Right lung (tissue), 10 donors: Measurements from ENCODE around the gene TRAPPC12. TPM values are rescaled to one million over a fixed set of nuclear protein-coding genes. Genes with fewer than 3 reads are reported as not detected.
"Not testable (repeated sequence)": the region's sequence is repeated elsewhere in the genome, so short reads cannot be mapped to it uniquely, and the experiment has no call there.

Experiments used
- DNase-seq, 2 donors: peaks; one replicate each; pipeline ENCODE4 v3.0.0-alpha.2; 2013
- long read RNA-seq, 8 donors: transcript quantifications; one replicate each; lab custom pipeline, GENCODE V29; 2026
- polyA plus RNA-seq, 5 donors: library from polyadenylated mRNA; unstranded; fragments of 120-200 nt; gene quantifications; one replicate each; pipeline versions ENCODE4 v1.2.1 to v1.2.3, GENCODE V29; 2013; ENCODE audit warnings: inconsistent platforms in 1 of 5, low replicate concordance in 1 of 5; ENCODE audit not compliant: insufficient read length in 5 of 5, insufficient read depth in 1 of 5

TRAPPC12 gene
- polyA plus RNA-seq, result 100 to 1,000 TPM in 2 of 5 donors, 10 to 100 TPM in 3; 77.5 to 108 (median 93.3) TPM
- long read RNA-seq, donor 1, transcript TRAPPC12-220 (2 exons, 1,538 nt), result major isoform, 11 of 161 reads
- long read RNA-seq, donor 1, transcript TRAPPC12-201 (12 exons, 2,508 nt), result major isoform, 11 of 161 reads
- long read RNA-seq, donor 1, transcript TRAPPC12-222 (2 exons, 567 nt), result minor isoform, 6 of 161 reads
- long read RNA-seq, donor 1, partial matches to known transcripts, result 132 of 161 reads
- long read RNA-seq, donor 1, other reads (novel, unspliced or antisense), result 0 of 161 reads
- long read RNA-seq, donor 2, transcript TRAPPC12-201 (12 exons, 2,508 nt), result major isoform, 7 of 12 reads
- long read RNA-seq, donor 2, partial matches to known transcripts, result 0 of 12 reads
- long read RNA-seq, donor 2, other reads (novel, unspliced or antisense), result 0 of 12 reads
- long read RNA-seq, donor 3, partial matches to known transcripts, result 0 of 20 reads
- long read RNA-seq, donor 3, other reads (novel, unspliced or antisense), result 10 of 20 reads
- long read RNA-seq, donor 4, transcript TRAPPC12-220 (2 exons, 1,538 nt), result major isoform, 8 of 10 reads
- long read RNA-seq, donor 4, partial matches to known transcripts, result 0 of 10 reads
- long read RNA-seq, donor 4, other reads (novel, unspliced or antisense), result 0 of 10 reads
- long read RNA-seq, donor 5, transcript TRAPPC12-222 (2 exons, 567 nt), result minor isoform, 6 of 29 reads
- long read RNA-seq, donor 5, transcript TRAPPC12-220 (2 exons, 1,538 nt), result major isoform, 16 of 29 reads
- long read RNA-seq, donor 5, transcript TRAPPC12-201 (12 exons, 2,508 nt), result minor isoform, 7 of 29 reads
- long read RNA-seq, donor 5, partial matches to known transcripts, result 0 of 29 reads
- long read RNA-seq, donor 5, other reads (novel, unspliced or antisense), result 0 of 29 reads
- long read RNA-seq, donor 6, transcript TRAPPC12-201 (12 exons, 2,508 nt), result major isoform, 8 of 13 reads
- long read RNA-seq, donor 6, partial matches to known transcripts, result 0 of 13 reads
- long read RNA-seq, donor 6, other reads (novel, unspliced or antisense), result 0 of 13 reads
- long read RNA-seq, donor 7, partial matches to known transcripts, result 0 of 11 reads
- long read RNA-seq, donor 7, other reads (novel, unspliced or antisense), result 0 of 11 reads
- long read RNA-seq, donor 8, transcript TRAPPC12-201 (12 exons, 2,508 nt), result major isoform, 6 of 13 reads
- long read RNA-seq, donor 8, partial matches to known transcripts, result 0 of 13 reads
- long read RNA-seq, donor 8, other reads (novel, unspliced or antisense), result 0 of 13 reads

DNA sequence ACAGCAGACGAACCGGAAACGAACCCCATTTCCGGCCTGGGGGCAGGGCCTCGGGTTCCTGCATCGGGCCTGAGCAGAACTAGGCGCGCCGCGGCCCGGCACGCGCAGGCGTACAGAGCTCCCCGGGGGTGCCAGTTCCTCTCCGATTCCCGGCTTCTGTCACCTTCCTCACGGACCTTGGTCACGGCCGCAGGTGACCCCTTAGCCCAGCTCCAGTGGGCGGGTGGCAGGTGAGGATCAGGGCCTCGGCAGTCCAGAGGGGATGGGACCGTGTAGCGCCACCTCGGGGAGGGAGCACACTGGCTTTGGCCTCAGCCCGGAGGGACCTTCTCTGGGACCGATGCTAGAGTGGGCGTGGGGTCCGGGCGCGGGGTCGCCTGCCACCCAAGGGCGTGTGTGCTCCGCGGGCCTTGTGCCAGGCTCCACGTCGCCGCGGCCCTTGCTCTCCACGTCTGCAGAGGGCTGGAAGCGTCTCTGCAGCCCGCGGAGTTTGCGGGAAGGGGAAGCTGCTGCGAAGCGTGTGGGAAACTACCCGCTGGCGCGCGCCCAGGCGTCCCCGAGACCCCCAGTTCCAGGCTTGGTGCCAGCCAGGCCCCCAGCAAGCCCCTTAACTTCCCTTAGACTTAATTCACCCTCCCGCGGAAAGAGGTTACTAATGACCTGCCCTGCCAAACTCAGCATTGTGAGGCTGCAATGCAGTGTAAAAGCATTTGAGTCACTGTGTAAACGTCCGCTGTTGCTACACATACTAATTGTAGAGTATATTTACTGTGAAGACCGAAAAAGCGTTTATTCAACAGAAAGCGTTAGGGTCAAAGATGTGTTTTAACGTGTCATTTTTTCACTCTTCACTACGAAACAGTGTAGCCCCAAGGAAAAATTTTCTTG is at the start of gene TRAPPC12:
TRAPPC12 (plus strand) TSS at position 48 of the 888 bp plus-strand sequence. CDS start 7,930 bp downstream, outside the sequence.
- DNase-seq, result peak; percentile 85 to 89

DNA sequence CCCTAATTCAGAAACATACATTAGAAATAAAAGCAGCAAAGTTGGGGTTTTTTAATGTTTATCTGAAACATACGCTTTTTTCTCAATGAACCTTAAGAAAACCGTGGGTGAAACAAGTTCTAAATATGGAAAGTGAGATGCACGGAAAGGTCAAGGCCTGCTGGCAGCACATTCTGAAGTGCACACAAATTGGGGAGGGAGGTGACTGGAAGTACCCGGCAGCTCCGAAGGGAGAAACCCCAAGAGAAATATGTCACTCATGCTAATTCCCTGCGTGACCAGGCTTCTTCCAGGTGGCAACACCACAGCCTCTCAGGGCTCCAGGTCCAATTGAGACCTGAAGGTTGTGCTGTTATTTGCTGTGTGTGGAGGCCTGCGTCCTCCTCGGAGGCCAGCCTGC is 47.4 kb upstream of the TRAPPC12 start:
- DNase-seq, result no peak

DNA sequence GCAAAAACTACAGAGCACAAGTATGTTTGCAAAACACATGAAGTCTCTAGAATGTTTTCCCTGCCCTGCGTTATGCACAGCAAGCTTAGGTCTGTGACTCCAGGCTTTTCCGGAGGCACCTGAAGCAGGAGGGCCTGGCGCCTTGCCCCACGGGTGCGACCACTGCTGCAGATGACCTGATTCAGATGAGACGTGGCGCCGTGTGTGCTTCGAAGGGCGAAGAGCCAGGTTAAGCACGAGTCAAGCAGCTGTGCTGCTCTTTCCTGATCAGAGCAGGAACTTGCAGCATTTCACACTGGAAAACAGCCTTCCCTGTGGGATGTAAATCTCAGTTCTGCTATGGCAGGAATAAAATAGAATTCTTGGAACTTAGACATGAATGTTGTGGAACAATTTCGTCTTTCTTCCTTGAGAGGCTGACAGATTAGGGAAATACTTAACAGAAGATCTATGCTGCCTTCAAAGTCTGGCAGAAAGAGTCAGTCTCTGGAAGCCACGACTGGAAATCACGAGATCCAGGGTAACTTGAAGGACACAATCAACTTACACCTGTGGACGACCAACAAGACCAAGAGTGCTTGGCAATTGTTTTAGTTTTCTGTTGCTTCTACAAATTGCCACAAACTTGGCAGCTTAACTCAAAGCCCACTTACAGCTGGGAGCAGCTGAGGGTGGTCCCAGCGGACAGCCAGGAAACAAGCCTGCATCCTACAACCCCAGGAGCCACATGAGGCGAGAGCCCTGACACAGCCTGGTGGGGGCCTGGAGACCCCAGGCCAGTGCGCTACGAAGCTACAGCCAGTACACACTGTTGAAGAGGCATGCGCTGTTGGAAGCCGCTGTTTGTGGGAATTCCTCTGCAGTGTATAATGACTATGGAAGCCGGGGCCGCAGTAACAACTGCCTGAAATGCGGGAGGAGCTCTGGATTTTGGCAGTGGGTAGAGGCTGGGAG is 44.8 kb upstream of the TRAPPC12 start:
- no peak for DNase-seq

DNA sequence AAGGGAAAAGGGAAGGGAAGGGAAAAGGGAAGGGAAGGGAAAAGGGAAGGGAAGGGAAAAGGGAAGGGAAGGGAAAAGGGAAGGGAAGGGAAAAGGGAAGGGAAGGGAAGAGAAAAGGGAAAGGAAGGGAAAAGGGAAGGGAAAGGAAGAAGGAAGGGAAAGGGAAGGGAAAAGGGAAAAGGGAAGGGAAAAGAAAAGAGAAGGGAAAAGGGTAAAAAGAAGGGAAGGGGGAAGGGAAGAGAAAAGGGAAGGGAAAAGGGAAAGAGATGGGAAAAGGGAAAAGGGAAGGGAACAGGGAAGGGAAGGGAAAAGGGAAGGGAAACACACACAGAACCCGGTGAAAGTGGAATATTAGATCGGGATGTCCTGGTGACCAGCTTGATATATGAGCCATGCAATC is 42.6 kb upstream of the TRAPPC12 start:
- DNase-seq, result no peak

DNA sequence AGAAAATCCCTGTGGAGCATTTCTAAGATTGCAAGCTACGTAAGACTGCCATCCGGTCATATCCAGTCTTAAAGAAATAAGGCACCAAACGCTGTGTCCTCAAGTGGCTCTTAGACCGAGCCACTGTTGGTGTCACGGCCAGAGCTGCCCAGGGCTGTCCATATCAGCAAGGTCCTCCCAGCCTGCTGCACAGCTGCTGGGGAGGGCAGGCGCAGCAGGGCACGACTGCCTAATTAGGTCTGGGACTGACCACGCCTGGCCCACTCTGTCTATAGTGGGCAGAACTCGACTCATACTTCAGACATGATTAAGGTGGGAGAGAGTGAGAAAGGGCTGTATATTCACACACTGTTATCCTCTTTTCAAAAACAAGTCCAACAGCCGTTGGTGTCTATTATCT is 41.2 kb upstream of the TRAPPC12 start:
- DNase-seq, result no peak

DNA sequence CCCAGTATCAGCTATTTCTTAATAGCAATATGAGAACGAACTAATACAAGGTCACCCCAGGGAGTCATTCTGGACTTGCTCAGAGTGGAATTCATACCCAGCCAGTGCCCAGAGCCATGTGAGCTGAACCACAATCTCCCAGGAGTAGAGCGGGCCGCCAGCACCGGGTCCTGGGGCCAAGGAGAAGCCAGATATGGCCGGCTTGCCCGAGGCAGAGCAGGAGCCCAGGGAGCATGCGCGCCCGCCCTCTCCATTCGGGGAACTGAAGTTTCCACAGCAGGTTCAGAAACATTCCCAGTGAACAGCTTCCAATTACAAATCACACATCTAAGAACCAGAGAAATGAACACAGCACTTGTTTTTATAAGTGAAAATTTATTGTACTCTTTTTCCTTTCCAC is 39.4 kb upstream of the TRAPPC12 start:
- no peak for DNase-seq

DNA sequence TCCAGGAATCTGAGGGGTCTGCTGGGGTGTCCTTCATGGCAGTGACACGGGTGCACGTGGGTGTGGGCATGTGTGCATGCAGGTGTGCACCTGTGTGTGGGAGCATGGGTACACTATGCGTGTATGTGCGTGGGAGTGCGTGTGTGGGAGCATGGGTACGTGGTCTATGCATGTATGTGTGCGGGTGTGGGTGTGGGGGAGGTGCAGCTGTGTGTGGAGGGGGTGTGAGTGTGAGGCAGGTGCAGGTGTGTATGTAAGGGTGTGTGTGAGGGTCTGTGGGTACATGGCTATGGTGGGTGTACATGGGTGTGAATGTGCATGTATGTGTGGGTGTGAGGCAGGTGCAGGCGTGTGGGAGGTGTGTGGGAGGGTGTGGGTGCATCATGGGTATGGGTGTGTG is 38.2 kb upstream of the TRAPPC12 start:
- DNase-seq, result no peak

DNA sequence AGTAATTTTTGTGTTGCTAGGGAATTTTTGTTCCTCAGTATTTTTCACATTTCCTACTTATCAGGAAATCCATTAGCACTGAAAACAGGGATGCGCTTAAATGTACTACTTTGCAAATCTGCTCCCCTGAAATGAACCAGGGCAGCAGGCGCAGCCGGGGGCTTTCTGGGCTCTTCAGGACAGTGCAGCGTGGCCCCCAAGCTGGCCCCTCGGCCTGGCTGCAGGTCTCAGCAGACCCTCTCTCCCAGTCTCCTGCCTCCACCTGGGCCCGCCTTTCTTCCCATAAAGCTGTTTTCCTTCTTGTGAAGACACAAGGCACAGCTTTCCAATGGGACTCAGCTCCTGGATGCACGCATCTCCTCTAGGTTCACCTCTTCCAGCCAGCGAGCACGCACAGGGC is 37.2 kb upstream of the TRAPPC12 start:
- no peak for DNase-seq

DNA sequence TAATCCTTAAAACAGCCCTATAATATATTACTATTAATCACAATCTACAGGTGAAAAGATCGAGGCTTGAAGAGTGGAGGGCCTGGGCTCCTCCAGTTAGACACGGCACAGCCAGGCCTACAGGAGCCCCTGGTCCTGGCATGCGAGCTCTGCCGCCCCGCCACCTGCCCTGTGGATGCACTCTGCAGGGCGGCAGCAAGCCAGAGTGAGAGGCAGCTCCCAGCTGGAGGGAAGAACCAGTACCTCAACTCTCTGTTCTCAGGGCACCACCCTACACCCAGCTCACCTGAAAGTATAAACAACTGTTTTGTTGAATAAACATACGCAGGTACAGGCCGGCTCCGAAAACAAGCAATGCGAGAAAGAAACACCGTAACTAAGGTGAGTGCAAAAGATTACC is 36.5 kb upstream of the TRAPPC12 start:
- no peak for DNase-seq

DNA sequence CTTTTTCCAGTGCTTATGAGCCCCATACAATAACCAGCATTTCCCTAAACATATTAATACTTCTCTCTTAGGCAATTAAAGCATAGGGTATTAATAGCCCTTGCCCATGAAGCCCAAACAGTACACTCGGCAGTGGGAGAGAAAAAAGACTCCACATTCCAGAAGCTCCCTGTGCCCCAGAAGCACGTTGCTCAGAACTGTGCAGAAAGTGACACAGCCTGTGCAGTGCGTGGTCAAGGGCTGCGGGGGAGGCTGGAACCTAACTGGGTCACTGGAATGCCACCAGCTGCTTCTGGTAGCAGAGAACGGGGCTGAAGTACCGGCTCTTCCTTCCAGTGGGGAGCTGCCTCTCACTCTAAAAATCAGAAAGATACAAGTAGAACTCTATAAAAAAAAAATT is 34.6 kb upstream of the TRAPPC12 start:
- no peak for DNase-seq

DNA sequence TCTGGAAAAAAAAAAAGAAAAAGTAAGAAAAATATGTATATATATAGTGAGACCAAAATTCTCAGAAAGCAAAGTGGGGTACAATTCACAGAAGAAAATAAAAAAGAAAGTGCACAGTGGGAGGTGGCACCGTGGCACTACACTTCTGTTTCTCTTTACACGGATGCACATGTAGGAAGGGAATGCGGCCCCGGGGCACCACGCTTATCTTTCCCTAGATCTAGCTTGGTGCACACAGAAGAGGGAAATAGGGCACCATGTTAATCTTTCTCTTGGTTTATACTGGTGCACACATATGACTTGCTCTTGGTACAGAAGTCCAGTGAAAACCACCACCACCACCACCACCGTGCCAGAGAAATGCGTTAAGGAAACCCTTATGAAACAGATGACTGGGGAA is 33.9 kb upstream of the TRAPPC12 start:
- no peak for DNase-seq

DNA sequence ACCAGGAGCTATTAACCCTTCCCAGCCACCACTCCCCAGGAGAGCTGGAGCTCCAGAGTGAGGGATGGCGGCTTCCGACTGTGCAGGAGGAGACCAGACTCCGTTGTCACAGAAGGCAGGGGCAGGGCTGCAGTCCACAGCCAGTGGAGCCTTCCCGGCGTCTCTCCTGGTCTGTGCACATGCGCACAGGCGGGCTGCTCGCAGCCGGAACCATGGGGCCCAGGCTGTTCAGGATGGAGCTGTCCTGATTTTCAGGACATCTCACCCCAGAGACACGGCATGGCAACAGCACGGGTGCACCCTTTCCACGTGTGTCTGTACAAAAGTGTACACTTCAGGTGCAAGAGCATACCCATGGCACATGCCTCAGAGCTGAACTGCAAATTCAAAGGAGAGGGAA is 30.7 kb upstream of the TRAPPC12 start:
- no peak for DNase-seq

DNA sequence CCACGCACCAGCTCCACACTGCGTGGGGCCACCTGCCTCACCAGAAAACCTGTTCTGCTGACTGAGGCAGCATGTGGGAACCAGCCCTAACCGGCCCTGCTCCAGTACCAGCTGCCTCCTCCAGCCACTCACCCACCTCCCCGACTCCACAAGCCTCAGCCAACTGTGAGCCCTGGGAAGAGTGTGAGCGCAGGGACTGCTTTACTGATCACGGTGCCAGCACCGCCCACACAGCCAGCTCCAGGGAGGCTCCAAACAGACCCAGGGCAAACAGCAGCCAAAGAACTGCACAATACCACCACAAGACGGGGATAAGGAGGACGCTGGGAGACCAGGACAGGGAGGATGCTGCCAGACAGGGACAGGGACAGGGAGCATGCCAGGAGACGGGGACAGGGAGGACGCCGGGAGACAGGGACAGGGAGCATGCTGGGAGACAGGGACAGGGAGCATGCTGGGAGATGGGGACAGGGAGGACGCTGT is 30.2 kb upstream of the TRAPPC12 start:
- no peak for DNase-seq

DNA sequence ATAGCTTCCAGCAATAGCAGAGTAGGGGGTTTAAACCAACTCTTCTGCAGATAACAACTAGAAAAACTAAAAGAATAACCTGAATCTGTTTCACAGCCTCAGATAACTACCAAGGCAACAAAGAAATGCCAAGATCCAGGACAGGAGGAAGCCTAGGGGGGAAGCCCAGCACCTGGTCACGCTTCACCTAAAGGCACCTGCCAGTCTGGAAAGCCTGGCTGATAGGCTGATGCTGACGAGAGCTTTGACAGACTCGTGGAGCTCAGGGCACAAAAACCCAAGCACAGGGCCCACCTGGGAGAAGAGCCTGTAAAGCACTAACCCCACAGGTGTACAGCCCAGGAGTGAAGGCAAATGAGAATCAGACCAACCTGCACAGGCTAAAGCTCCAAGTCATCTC is 24.5 kb upstream of the TRAPPC12 start:
- no peak for DNase-seq

DNA sequence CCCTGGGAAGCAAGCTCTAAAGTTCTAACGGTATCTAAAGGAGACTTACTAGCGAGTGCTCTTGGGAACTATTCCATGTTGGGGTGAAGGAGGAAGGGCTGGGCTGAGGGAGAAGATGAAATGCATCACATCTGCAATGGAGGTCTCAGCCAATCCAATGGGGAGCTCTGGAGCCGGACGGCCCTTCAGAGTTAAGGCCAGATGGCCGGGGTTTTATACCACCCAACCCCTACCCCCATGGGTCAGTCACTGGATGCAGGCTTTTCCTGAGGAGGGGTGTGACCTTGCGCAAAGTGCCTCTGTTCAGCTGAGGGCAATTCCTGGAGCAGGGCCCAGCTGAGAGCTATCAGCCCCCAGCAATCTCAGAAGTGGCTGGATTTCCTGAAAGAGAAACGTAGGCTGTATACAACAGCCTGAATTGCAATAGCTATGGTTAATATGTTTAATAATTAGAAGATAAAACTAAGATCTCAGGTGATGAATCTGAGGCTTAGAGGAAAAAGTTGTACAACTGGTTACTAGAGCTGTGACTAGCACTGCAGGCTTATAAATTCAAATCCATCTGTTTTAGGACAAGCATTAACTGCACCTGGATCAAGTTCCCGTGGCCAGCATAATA is 23.4 kb upstream of the TRAPPC12 start:
- DNase-seq, result no peak

DNA sequence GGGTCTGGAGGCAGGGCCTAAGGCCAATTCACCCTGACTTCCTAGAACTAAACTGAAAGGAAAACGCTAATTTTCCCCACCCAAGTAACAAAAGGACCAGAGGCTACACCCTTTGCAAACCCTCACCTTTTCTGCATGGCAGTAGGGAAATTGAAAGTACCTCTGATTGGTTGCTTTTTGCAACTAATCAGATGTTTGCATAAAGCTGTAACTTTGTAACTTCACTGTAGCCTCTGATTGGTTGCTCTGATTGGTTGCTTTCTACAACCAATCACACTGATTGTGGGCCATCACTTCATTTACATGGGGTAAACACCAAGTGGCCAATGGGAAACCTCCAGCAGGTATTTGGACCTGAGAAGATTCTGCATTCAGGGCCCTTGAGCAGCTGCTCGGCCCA is 22.7 kb upstream of the TRAPPC12 start:
- no peak for DNase-seq

DNA sequence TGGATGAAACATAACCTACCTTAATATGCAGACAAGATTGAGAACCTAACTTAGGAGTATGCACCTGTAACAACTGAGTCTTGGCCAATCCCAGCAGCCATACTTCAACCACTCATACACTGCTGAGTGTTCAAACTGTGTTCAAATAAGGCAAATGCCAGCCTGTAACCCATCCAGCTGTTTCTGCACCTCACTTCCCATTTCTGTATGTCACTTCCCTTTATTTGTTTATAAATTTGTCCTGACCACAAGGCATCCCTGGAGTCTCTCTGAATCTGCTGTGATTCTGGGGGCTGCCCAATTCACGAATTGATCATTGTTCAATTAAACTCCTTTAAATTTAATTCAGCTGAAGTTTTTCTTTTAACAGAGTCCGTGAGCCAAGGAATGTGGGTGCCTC is 22.0 kb upstream of the TRAPPC12 start:
- not testable (repeated sequence) for DNase-seq

DNA sequence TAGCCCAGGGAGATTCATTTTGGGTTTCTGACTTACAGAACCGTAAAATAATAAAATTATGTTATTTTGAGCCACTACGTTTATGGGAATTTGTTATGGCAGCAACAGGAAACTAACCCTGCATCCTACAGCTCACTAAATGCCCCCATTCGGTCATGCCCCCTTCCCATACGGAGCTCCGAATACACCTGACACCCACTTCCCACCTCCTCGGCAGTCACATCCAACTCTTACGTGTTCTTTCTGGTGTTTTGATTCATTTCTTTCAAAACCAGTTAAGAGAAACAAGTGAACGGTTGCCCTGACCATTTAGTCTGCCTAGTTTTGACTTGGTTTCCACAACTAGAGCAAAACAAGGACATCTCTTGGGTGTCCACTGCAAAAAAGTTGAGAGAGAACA is 21.6 kb upstream of the TRAPPC12 start:
- DNase-seq, result no peak
